Esophagus muscularis mucosa (tissue), 4 donors: Measurements from ENCODE around the gene SH2D3C. TPM values are rescaled to one million over a fixed set of nuclear protein-coding genes. Genes with fewer than 3 reads are reported as not detected.
A peak's percentile ranks its signal among the peaks of the same experiment; 100 is the strongest.

Experiments used
- DNase-seq: peaks from one replicate; pipeline ENCODE4 v3.0.0-alpha.2; 2017; ENCODE audit errors: extremely low spot score
- H3K27ac ChIP-seq, 4 donors: fragments of 200-600 bp; sonication (generic); replicated peaks in 1 of 4; 1 replicate in 3 of 4; 2 replicates in 1 of 4; pipeline ENCODE4 v1.5.1; 2016 to 2019; ENCODE audit warnings: mild to moderate bottlenecking in 1 of 4
- H3K27me3 ChIP-seq, 4 donors: fragments of 200-600 bp; sonication (generic); one replicate each; pipeline versions ENCODE4 v1.5.1 to v1.6.0; 2016 to 2019
- H3K36me3 ChIP-seq, 4 donors: fragments of 200-600 bp; sonication (generic); one replicate each; pipeline ENCODE4 v1.5.1; 2016 to 2019
- H3K4me1 ChIP-seq, 4 donors: fragments of 200-600 bp; sonication (generic); one replicate each; pipeline ENCODE4 v1.5.1; 2016 to 2019
- H3K4me3 ChIP-seq, 4 donors: fragments of 200-600 bp; sonication (generic); 1 replicate in 2 of 4; 2 replicates in 2 of 4; pipeline ENCODE4 v1.5.1; 2016 to 2019; ENCODE audit warnings: mild to moderate bottlenecking in 4 of 4, moderate library complexity in 1 of 4
- H3K9me3 ChIP-seq, 4 donors: fragments of 200-600 bp; sonication (generic); 1 replicate in 3 of 4; 2 replicates in 1 of 4; pipeline ENCODE4 v1.5.1; 2016 to 2019
- EP300 ChIP-seq: sonication (generic); formaldehyde crosslinking; IDR thresholded peaks from one replicate; pipeline ENCODE4 v1.6.1; 2017; ENCODE audit warnings: antibody characterized with exemption
- POLR2A ChIP-seq: fragments of 450-650 bp; IDR thresholded peaks from one replicate; pipeline ENCODE4 v1.6.1; 2017; ENCODE audit warnings: antibody characterized with exemption, moderate library complexity, mild to moderate bottlenecking, low read depth
- POLR2AphosphoS5 ChIP-seq, 2 donors: sonication (generic); formaldehyde crosslinking; IDR thresholded peaks; one replicate each; pipeline ENCODE4 v1.6.1; 2017; ENCODE audit warnings: antibody characterized with exemption in 2 of 2
- WGBS: methylation state at CpG from one replicate; pipeline ENCODE4 v1.1.5; 2018; 5-methylcytosine and 5-hydroxymethylcytosine counted together
- intact Hi-C: fragments of 100-400 bp; cut with DNase I; formaldehyde crosslinking; loops from one replicate; pipeline ENCODE4 v1.15.1; 2023
- total RNA-seq, 4 donors: library from RNA; depleted of rRNA; stranded (reverse); fragments of >200 nt; gene quantifications; one replicate each; pipeline versions ENCODE4 v1.1.0 to v1.2.1, GENCODE V29; 2016
- TF ChIP-seq, protein P1 (sequence below), 3 experiments: fragments of 200-600 bp in 2 of 3; fragments of 450-650 bp in 1 of 3; sonication (generic) in 2 of 3; IDR thresholded peaks; one replicate each; pipeline ENCODE4 v1.5.1; 2017 to 2019; ENCODE audit warnings: antibody characterized with exemption in 3 of 3, mild to moderate bottlenecking in 2 of 3, moderate library complexity in 1 of 3

The SH2D3C gene
- total RNA-seq, 4 donors from 2014 or later, result 5.0 to 18.1 (median 14.3) TPM

DNA sequence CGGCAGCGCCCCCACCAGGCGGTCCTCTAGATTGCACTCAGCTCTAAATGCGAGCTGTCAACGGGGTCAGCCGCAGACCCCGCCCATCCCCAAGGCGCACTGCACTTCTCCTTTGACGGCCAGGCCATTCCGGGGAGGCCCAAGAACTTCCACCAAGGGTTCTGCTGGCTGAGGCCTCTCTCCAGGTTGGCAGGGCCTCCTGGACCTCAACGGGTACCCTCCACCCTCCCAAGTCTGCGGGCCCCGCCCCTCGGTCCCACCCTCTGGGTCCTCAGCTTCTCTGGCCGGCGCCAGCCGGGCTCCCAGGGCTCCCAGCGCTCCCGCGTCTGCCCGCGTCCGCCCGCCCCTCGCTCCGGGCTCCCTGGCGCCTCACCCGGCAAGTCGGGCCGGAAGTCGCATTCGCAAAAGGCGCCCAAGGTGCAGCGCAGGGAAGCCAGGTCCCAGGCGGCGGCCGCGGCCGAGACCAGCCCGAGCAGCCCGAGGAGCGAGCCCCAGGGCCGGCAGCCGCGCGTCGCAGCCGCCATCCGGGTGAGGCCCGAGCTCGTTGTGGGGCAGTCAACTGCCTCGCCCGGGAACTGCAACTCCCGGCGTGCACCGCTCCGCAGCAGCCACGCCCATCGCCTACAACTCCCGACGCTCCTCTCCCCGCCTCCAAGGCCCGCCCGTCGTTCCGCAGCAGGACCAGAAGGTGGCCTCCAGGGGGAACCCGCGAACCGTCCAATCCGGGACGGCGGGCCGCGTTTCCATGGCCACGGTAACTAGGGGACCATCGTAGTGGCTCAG, 43.5 kb downstream of the SH2D3C start, which contains the start of gene TOR2A:
TSS of gene TOR2A (minus strand) at position 548 of the 783 bp plus-strand sequence. CDS start at position 524, 24 bp downstream.
- WGBS, result 0% methylated on average over 41 of the region's 76 CpGs
- H3K36me3 ChIP-seq, result peaks cover 16 to 54% (median 40%) of the 10 kb centered on the region in 4 donors
- intact Hi-C loops, result loop anchor here (1.0 to 5.0 kb wide), 6 partner anchors 50 to 223 kb away; partner anchors contain the start of gene STXBP1
- peak within 1 kb of the TSS; percentile 73 to 89 (median 82) for H3K4me3 ChIP-seq
- TF ChIP-seq, protein P1, sequence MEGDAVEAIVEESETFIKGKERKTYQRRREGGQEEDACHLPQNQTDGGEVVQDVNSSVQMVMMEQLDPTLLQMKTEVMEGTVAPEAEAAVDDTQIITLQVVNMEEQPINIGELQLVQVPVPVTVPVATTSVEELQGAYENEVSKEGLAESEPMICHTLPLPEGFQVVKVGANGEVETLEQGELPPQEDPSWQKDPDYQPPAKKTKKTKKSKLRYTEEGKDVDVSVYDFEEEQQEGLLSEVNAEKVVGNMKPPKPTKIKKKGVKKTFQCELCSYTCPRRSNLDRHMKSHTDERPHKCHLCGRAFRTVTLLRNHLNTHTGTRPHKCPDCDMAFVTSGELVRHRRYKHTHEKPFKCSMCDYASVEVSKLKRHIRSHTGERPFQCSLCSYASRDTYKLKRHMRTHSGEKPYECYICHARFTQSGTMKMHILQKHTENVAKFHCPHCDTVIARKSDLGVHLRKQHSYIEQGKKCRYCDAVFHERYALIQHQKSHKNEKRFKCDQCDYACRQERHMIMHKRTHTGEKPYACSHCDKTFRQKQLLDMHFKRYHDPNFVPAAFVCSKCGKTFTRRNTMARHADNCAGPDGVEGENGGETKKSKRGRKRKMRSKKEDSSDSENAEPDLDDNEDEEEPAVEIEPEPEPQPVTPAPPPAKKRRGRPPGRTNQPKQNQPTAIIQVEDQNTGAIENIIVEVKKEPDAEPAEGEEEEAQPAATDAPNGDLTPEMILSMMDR (IDR thresholded peaks at IDR 0.05), result peak; percentile 89 to 100 (median 92)
- TF ChIP-seq EP300 (no peak), POLR2A (peak; percentile 55), POLR2AphosphoS5 (IDR thresholded peaks at IDR 0.05) (peak; percentile 90 to 92)
- peak within 1 kb of the TSS; percentile 94 to 98 (median 95) for H3K27ac ChIP-seq
- H3K4me1 ChIP-seq, result peaks cover 11 to 35% (median 25%) of the 10 kb centered on the region in 4 donors
- peaks cover 0 to 10% (median 0%) of the 10 kb centered on the region in 4 donors for H3K27me3 ChIP-seq
- H3K9me3 ChIP-seq, result no peaks in the 10 kb centered on the region
- peak; percentile 99 for DNase-seq

DNA sequence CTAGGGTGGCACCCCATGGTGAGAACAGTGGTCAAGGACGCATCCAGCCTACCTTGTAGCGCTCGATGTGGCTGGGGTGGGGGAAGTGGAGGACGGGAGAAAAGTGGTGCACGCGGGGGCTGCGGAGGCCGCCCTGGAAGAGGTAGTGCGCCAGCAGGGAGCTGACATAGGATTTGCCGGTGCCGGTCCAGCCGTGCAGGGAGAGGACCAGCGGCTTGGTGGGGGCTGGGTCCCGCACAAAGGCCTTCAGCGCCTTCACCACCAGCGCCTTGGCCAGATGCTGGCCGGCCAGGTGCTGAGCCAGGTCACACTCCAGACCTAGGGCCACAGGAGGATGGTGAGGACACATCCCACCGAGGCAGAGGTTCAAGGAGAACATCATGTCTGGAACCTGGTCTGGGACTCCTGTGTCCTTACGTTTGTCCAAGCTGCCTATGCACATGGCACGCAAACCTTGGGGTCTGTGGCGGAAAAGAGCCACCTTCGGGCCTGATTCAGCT, 44.2 kb downstream of the SH2D3C start:
- no peak for DNase-seq
- H3K4me3 ChIP-seq, result peak overlapping the region; percentile 73 to 89 (median 82)
- no peak for TF ChIP-seq EP300
- TF ChIP-seq, protein P1 (IDR thresholded peaks at IDR 0.05), result no peak
- TF ChIP-seq POLR2AphosphoS5 (IDR thresholded peaks at IDR 0.05), result no peak
- TF ChIP-seq POLR2A, result no peak
- intact Hi-C loops, result loop anchor here (2.0 to 5.0 kb wide), 3 partner anchors 122 to 222 kb away; partner anchors contain the start of gene STXBP1
- H3K27me3 ChIP-seq, result peaks cover 0 to 6% (median 0%) of the 10 kb centered on the region in 4 donors
- no peaks in the 10 kb centered on the region for H3K9me3 ChIP-seq
- H3K36me3 ChIP-seq, result peaks cover 16 to 48% (median 36%) of the 10 kb centered on the region in 4 donors
- peak overlapping the region; percentile 94 to 98 (median 95) for H3K27ac ChIP-seq
- 60% methylated on average over 3 of the region's 22 CpGs for WGBS
- H3K4me1 ChIP-seq, result peaks cover 11 to 31% (median 21%) of the 10 kb centered on the region in 4 donors

DNA sequence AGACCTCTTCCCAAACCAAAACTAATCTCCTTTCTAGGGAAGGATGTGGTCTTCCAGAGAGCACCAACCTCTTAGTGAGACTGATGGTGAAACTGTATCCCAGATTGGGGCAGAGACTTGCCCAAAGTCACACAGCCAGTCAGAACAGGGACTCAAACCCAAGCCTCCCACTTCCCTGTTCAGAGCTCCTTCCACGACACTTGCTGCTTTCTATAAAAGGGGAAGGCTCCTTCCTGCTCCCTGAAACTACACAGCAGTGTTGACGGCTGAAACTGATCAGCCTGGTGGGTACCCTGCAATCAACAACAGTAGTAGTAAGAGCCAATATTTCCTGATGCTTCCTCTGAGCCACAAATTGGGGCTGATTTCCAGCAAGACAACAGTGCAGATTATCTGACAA, 44.9 kb downstream of the SH2D3C start:
- H3K36me3 ChIP-seq, result peaks cover 16 to 41% (median 33%) of the 10 kb centered on the region in 4 donors
- H3K27ac ChIP-seq, result peak overlapping the region in 1 of 4 donors; percentile 94
- H3K27me3 ChIP-seq, result peaks cover 0 to 3% (median 0%) of the 10 kb centered on the region in 4 donors
- H3K4me1 ChIP-seq, result peaks cover 11 to 31% (median 21%) of the 10 kb centered on the region in 4 donors
- no peak overlapping the region for H3K4me3 ChIP-seq
- intact Hi-C loops, result loop anchor here (2.0 to 5.0 kb wide), 3 partner anchors 121 to 221 kb away; partner anchors contain the start of gene STXBP1
- TF ChIP-seq EP300, result no peak
- TF ChIP-seq POLR2A, result no peak
- TF ChIP-seq, protein P1 (IDR thresholded peaks at IDR 0.05), result no peak
- WGBS, result 59% methylated on average over 2 of the region's 2 CpGs
- no peaks in the 10 kb centered on the region for H3K9me3 ChIP-seq
- no peak for DNase-seq

DNA sequence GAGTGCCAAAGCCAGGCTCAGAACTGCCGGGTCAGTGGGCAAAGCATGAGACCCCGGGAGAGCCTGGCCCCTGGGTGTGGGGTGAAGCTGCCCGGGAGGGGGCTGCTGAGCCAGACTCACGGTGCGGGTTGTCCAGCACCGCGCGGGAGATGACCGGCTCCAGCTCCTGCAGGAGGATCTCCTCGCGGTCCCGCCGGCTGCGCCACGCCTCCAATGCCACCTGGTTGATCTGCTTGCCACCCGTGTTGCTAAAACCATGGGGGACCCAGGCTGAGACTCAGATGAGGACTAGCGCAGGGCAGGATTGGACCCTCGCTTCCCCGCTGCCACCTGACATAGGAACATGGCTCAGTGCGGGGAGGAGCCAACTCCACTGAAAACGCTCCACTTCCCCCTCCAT, 46.0 kb downstream of the SH2D3C start:
- peaks cover 16 to 32% (median 28%) of the 10 kb centered on the region in 4 donors for H3K36me3 ChIP-seq
- H3K27me3 ChIP-seq, result no peaks in the 10 kb centered on the region
- TF ChIP-seq POLR2A, result no peak
- TF ChIP-seq POLR2AphosphoS5 (IDR thresholded peaks at IDR 0.05), result no peak
- TF ChIP-seq, protein P1 (IDR thresholded peaks at IDR 0.05), result no peak
- H3K9me3 ChIP-seq, result no peaks in the 10 kb centered on the region
- DNase-seq, result no peak
- peaks cover 11 to 31% (median 21%) of the 10 kb centered on the region in 4 donors for H3K4me1 ChIP-seq
- 87% methylated on average over 8 of the region's 21 CpGs for whole genome bisulfite sequencing
- no peak overlapping the region for H3K27ac ChIP-seq
- no peak overlapping the region for H3K4me3 ChIP-seq
- intact Hi-C loops, result loop anchor here (5.0 kb wide), 2 partner anchors 120 to 220 kb away; partner anchors contain the start of gene STXBP1
